IMR-90 (cell line): ENCODE results near the gene ZNF764. TPM values are rescaled to one million over a fixed set of nuclear protein-coding genes. Genes with fewer than 3 reads are reported as not detected.
A peak's percentile ranks its signal among the peaks of the same experiment; 100 is the strongest.

Experiments
- ATAC-seq: fragments of 200-7000 bp; cut with Tn5 transposase; 2 replicates; pipeline ENCODE4 v1.9.1; 2020; ENCODE audit warnings: low read depth, mild to moderate bottlenecking, moderate library complexity
- BruUV-seq: library from RNA; stranded (reverse); fragments of 400-500 nt; replicated peaks from 2 replicates; lab custom pipeline; 2021; lab: Mats Ljungman, UMichigan
- CTCF ChIA-PET: fragments of 300-600 bp; formaldehyde crosslinking; extraction: SDS; loops from one replicate; lab custom pipeline; 2021; ENCODE audit warnings: antibody characterized with exemption; lab: Yijun Ruan, JAX
- POLR2A ChIA-PET: fragments of 300-600 bp; sonication (Branson Sonifier 250); formaldehyde crosslinking; loops from one replicate; lab custom pipeline; 2022; ENCODE audit warnings: antibody characterized with exemption; ENCODE audit not compliant: unreplicated experiment; lab: Charles Lee
- DNase-seq: peaks from one replicate; pipeline ENCODE4 v3.0.0; 2013
- H2AFZ ChIP-seq: replicated peaks from 2 replicates; pipeline ENCODE3; 2013; ENCODE audit warnings: low read length, mild to moderate bottlenecking; ENCODE audit not compliant: poor library complexity
- H2AK5ac ChIP-seq: 2 replicates; pipeline ENCODE4 v1.6.1; 2013; ENCODE audit warnings: low read depth, low read length, inconsistent platforms
- H2AK9ac ChIP-seq: replicated peaks from 2 replicates; pipeline ENCODE3; 2013; ENCODE audit warnings: mild to moderate bottlenecking, low read depth, low read length, moderate library complexity; ENCODE audit not compliant: poor library complexity
- H2BK120ac ChIP-seq: 2 replicates; pipeline ENCODE4 v1.6.1; 2013; ENCODE audit warnings: low read depth, low read length, inconsistent platforms
- H2BK15ac ChIP-seq: 3 replicates; pipeline ENCODE4 v1.6.1; 2013; ENCODE audit warnings: low read depth, low read length, inconsistent platforms
- H2BK20ac ChIP-seq: 2 replicates; pipeline ENCODE4 v1.6.1; 2013; ENCODE audit warnings: low read depth, mild to moderate bottlenecking, inconsistent platforms, low read length, moderate library complexity
- H2BK5ac ChIP-seq: 2 replicates; pipeline ENCODE4 v1.6.1; 2013; ENCODE audit warnings: mild to moderate bottlenecking, low read depth, low read length, inconsistent platforms; ENCODE audit not compliant: poor library complexity, severe bottlenecking
- H3K14ac ChIP-seq: replicated peaks from 2 replicates; pipeline ENCODE4 v1.6.1; 2013; ENCODE audit warnings: low read depth, low read length, inconsistent platforms
- H3K18ac ChIP-seq: 2 replicates; pipeline ENCODE4 v1.6.1; 2013; ENCODE audit warnings: low read depth, low read length, control low read depth
- H3K23ac ChIP-seq: 2 replicates; pipeline ENCODE4 v1.6.1; 2013; ENCODE audit warnings: low read depth, low read length, inconsistent platforms
- H3K27ac ChIP-seq: 2 replicates; pipeline ENCODE4 v1.5.1; 2013; ENCODE audit warnings: mild to moderate bottlenecking, control low read depth, low read length; ENCODE audit not compliant: insufficient read depth
- H3K27me3 ChIP-seq: 2 replicates; pipeline ENCODE4 v1.6.1; 2013; ENCODE audit warnings: low read length; ENCODE audit not compliant: control insufficient read depth, insufficient read depth
- H3K36me3 ChIP-seq: 2 replicates; pipeline ENCODE4 v1.6.1; 2013; ENCODE audit warnings: low read length, mixed read lengths; ENCODE audit not compliant: control insufficient read depth, insufficient read depth
- H3K4ac ChIP-seq: 2 replicates; pipeline ENCODE4 v1.6.1; 2013; ENCODE audit warnings: low read depth, low read length, inconsistent platforms
- H3K4me1 ChIP-seq: 2 replicates; pipeline ENCODE4 v1.6.1; 2013; ENCODE audit warnings: low read length, mixed read lengths; ENCODE audit not compliant: control insufficient read depth, insufficient read depth
- H3K4me2 ChIP-seq: 2 replicates; pipeline ENCODE4 v1.6.1; 2013; ENCODE audit warnings: low read depth, mild to moderate bottlenecking, control low read depth, low read length, moderate library complexity
- H3K4me3 ChIP-seq: 2 replicates; pipeline ENCODE4 v1.5.1; 2013; ENCODE audit warnings: low read depth, mild to moderate bottlenecking, control low read depth, low read length, moderate library complexity; ENCODE audit not compliant: insufficient read depth
- H3K56ac ChIP-seq: 2 replicates; pipeline ENCODE4 v1.6.1; 2013; ENCODE audit warnings: low read length, inconsistent platforms; ENCODE audit not compliant: insufficient read depth; ENCODE audit errors: extremely low read depth
- H3K79me1 ChIP-seq, 2 experiments: 2 replicates each; pipeline ENCODE4 v1.6.1; 2013; ENCODE audit warnings: low read length in 2 of 2, inconsistent platforms in 1 of 2, low read depth in 1 of 2
- H3K9ac ChIP-seq: 2 replicates; pipeline ENCODE4 v1.6.1; 2013; ENCODE audit warnings: low read depth, low read length, control low read depth
- H3K9me1 ChIP-seq: 2 replicates; pipeline ENCODE4 v1.6.1; 2013; ENCODE audit warnings: low read length, inconsistent platforms; ENCODE audit not compliant: insufficient read depth
- H3K9me3 ChIP-seq: 2 replicates; pipeline ENCODE4 v1.6.1; 2013; ENCODE audit warnings: low read length; ENCODE audit not compliant: control insufficient read depth, insufficient read depth
- H4K20me1 ChIP-seq: 2 replicates; pipeline ENCODE4 v1.6.1; 2013; ENCODE audit warnings: low read length, inconsistent platforms; ENCODE audit not compliant: insufficient read depth
- H4K5ac ChIP-seq: 2 replicates; pipeline ENCODE4 v1.6.1; 2013; ENCODE audit warnings: mild to moderate bottlenecking, low read depth, low read length, control low read depth
- H4K8ac ChIP-seq, 2 experiments: 2 replicates each; pipeline ENCODE4 v1.6.1; 2013; ENCODE audit warnings: low read depth in 2 of 2, low read length in 2 of 2, control low read depth in 1 of 2, inconsistent platforms in 1 of 2
- H4K91ac ChIP-seq: 2 replicates; pipeline ENCODE4 v1.6.1; 2013; ENCODE audit warnings: low read depth, low read length, inconsistent platforms; ENCODE audit not compliant: insufficient read depth
- BHLHE40 ChIP-seq: fragments of 150-350 bp; IDR thresholded peaks from 2 replicates; pipeline ENCODE4 v1.6.1; 2016; ENCODE audit warnings: mild to moderate bottlenecking, low read depth, low read length
- CEBPB ChIP-seq: IDR thresholded peaks from 2 replicates; pipeline ENCODE4 v1.6.1; 2012; ENCODE audit warnings: low read depth, low read length, improper control_type of control experiment
- CHD1 ChIP-seq: IDR thresholded peaks from 2 replicates; pipeline ENCODE4 v1.6.1; 2012; ENCODE audit warnings: low read depth, low read length, improper control_type of control experiment
- MAZ ChIP-seq: IDR thresholded peaks from 2 replicates; pipeline ENCODE4 v1.6.1; 2012; ENCODE audit warnings: low read depth, mild to moderate bottlenecking, low read length, improper control_type of control experiment, moderate library complexity, borderline replicate concordance
- MXI1 ChIP-seq: IDR thresholded peaks from 2 replicates; pipeline ENCODE4 v1.6.1; 2012; ENCODE audit warnings: low read depth, mild to moderate bottlenecking, low read length, moderate library complexity, borderline replicate concordance
- NFE2L2 ChIP-seq: fragments of 150-350 bp; IDR thresholded peaks from 2 replicates; pipeline ENCODE4 v1.6.1; 2016; ENCODE audit warnings: low read depth, mild to moderate bottlenecking, low read length
- POLR2A ChIP-seq: IDR thresholded peaks from 2 replicates; pipeline ENCODE4 v1.6.1; 2012; ENCODE audit warnings: mild to moderate bottlenecking, low read depth, low read length
- RAD21 ChIP-seq: IDR thresholded peaks from 2 replicates; pipeline ENCODE4 v1.6.1; 2012; ENCODE audit warnings: low read length, improper control_type of control experiment
- RCOR1 ChIP-seq: IDR thresholded peaks from 2 replicates; pipeline ENCODE4 v1.6.1; 2012; ENCODE audit warnings: mild to moderate bottlenecking, low read length, improper control_type of control experiment; ENCODE audit not compliant: insufficient replicate concordance
- RFX5 ChIP-seq: IDR thresholded peaks from 2 replicates; pipeline ENCODE4 v1.8.0; 2012; ENCODE audit warnings: low read depth, mild to moderate bottlenecking, low read length, moderate library complexity
- WGBS, 2 experiments: methylation state at CpG; one replicate each; pipeline versions ENCODE4 v1.1.5 to v1.1.7; 2013; ENCODE audit warnings: missing lambda C conversion rate in 2 of 2; ENCODE audit not compliant: insufficient read length in 1 of 2; ENCODE audit errors: extremely low coverage in 2 of 2; 5-methylcytosine and 5-hydroxymethylcytosine counted together
- dilution Hi-C: fragments of 300-500 bp; cut with HindIII; formaldehyde crosslinking; loops from one replicate; pipeline ENCODE4 v1.14.3; 2018; ENCODE audit warnings: low sequenced_read_pairs; ENCODE audit not compliant: unreplicated experiment
- in situ Hi-C: fragments of 300-500 bp; cut with MboI; formaldehyde crosslinking; loops from 3 replicates; pipeline ENCODE4 v1.14.3; 2019; ENCODE audit warnings: low sequenced_read_pairs, inconsistent platforms, mixed read lengths
- intact Hi-C: fragments of 100-400 bp; cut with micrococcal nuclease; formaldehyde crosslinking; loops from 2 replicates; pipeline ENCODE4 v1.10.0; 2022
- polyA plus RNA-seq, 3 experiments: library from polyadenylated mRNA; depleted of rRNA; stranded (reverse); fragments of >200 nt; gene quantifications; 2 replicates each; pipeline ENCODE4 v1.2.3, GENCODE V29; 2012; ENCODE audit warnings: low replicate concordance in 1 of 3
- total RNA-seq: library from RNA; depleted of rRNA; stranded (reverse); fragments of >200 nt; gene quantifications from 2 replicates; pipeline ENCODE4 v1.2.3, GENCODE V29; 2012
- TF ChIP-seq, protein P1 (sequence below): fragments of 150-350 bp; IDR thresholded peaks from 2 replicates; pipeline ENCODE4 v1.6.1; 2016; ENCODE audit warnings: low read depth, mild to moderate bottlenecking, low read length, moderate library complexity, borderline replicate concordance
- TF ChIP-seq, protein P2 (sequence below): conservative IDR thresholded peaks from 2 replicates; pipeline ENCODE4 v1.5.1; 2012; ENCODE audit warnings: mild to moderate bottlenecking, low read depth, low read length, improper control_type of control experiment

Gene ZNF764
- total and polyA plus RNA-seq, 2 of the 4 experiments (the other 2 are of a cell fraction) = 2.2 to 4.6 TPM

DNA sequence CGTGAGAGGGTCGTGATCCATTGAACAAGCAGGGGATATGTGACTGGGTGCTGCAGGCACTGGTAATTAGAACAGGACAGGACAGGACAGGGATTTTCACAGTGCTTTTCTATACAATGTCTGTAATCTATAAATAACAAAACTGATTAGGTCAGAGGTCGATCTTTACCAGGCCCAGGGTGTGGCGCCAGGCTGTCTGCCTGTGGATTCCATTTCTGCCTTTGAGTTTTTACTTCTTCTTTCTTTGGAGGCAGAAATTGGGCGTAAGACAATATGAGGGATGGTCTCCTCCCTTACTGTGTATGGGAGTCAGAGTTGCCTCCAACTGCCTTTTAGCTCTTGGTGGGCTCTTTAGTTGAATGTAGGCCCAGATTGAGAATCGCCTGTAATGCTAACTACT lies 1.5 kb upstream of the ZNF764 start:
- WGBS, 2 experiments = no CpG with 5 or more reads among the region's 6 CpGs
- H2BK20ac ChIP-seq = no peak overlapping the region
- in situ Hi-C loops = no loop called here
- dilution Hi-C loops = no loop called here
- H2BK5ac ChIP-seq = no peak overlapping the region
- H3K23ac ChIP-seq = no peak overlapping the region
- H2AK5ac ChIP-seq = no peak overlapping the region; the same call in 1 of the 2 replicates
- no peak overlapping the region for H3K14ac ChIP-seq
- H2AFZ ChIP-seq = no peak overlapping the region
- no peak overlapping the region for H3K4me2 ChIP-seq
- H3K27ac ChIP-seq = no peak overlapping the region
- no peaks in the 10 kb centered on the region for H3K9me1 ChIP-seq
- intact Hi-C loops = no loop called here
- no peak overlapping the region for H3K9ac ChIP-seq
- H3K9me3 ChIP-seq = no peaks in the 10 kb centered on the region
- TF ChIP-seq NFE2L2 (no peak), BHLHE40 (no peak), POLR2A (no peak), MXI1 (no peak), RFX5 (no peak), RAD21 (no peak), CEBPB (no peak), MAZ (no peak), RCOR1 (no peak), CHD1 (no peak)
- TF ChIP-seq, protein P1, sequence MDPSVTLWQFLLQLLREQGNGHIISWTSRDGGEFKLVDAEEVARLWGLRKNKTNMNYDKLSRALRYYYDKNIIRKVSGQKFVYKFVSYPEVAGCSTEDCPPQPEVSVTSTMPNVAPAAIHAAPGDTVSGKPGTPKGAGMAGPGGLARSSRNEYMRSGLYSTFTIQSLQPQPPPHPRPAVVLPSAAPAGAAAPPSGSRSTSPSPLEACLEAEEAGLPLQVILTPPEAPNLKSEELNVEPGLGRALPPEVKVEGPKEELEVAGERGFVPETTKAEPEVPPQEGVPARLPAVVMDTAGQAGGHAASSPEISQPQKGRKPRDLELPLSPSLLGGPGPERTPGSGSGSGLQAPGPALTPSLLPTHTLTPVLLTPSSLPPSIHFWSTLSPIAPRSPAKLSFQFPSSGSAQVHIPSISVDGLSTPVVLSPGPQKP = no peak
- TF ChIP-seq, protein P2, sequence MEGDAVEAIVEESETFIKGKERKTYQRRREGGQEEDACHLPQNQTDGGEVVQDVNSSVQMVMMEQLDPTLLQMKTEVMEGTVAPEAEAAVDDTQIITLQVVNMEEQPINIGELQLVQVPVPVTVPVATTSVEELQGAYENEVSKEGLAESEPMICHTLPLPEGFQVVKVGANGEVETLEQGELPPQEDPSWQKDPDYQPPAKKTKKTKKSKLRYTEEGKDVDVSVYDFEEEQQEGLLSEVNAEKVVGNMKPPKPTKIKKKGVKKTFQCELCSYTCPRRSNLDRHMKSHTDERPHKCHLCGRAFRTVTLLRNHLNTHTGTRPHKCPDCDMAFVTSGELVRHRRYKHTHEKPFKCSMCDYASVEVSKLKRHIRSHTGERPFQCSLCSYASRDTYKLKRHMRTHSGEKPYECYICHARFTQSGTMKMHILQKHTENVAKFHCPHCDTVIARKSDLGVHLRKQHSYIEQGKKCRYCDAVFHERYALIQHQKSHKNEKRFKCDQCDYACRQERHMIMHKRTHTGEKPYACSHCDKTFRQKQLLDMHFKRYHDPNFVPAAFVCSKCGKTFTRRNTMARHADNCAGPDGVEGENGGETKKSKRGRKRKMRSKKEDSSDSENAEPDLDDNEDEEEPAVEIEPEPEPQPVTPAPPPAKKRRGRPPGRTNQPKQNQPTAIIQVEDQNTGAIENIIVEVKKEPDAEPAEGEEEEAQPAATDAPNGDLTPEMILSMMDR = no peak
- H2BK120ac ChIP-seq = no peak overlapping the region
- peaks cover 14% of the 10 kb centered on the region for H3K36me3 ChIP-seq
- H4K91ac ChIP-seq = no peak overlapping the region
- H3K4me3 ChIP-seq = no peak overlapping the region
- CTCF ChIA-PET = no interaction called here
- H3K4ac ChIP-seq = no peak overlapping the region; the same call in 1 of the 2 replicates
- no peak overlapping the region for H4K5ac ChIP-seq
- no peak overlapping the region for H2AK9ac ChIP-seq
- no peak overlapping the region for H3K18ac ChIP-seq
- no peak for DNase-seq
- H4K8ac ChIP-seq = 0 out of 4 replicates have a peak overlapping the region, but pooled peaks of 1 of the 2 experiments have one; percentile 99
- H2BK15ac ChIP-seq = no peak overlapping the region
- no peaks in the 10 kb centered on the region for H3K27me3 ChIP-seq
- BruUV-seq = no TSS peak
- POLR2A ChIA-PET = no interaction called here
- peaks cover 0 to 22% of the 10 kb centered on the region in 2 experiments; a peak in 2 of 4 replicates for H3K79me1 ChIP-seq
- no peaks in the 10 kb centered on the region for H3K4me1 ChIP-seq
- ATAC-seq = no peak
- H4K20me1 ChIP-seq = no peaks in the 10 kb centered on the region; the same call in 1 of the 2 replicates
- H3K56ac ChIP-seq = no peak overlapping the region
